GM19463 (cell line): ENCODE results near the gene ANKRD33B.
A peak's percentile ranks its signal among the peaks of the same experiment; 100 is the strongest.
"Not testable (repeated sequence)": the region's sequence is repeated elsewhere in the genome, so short reads cannot be mapped to it uniquely, and the experiment has no call there.

Source experiments
- ATAC-seq: cut with Tn5 transposase; IDR thresholded peaks from one replicate; pipeline ENCODE4 v1.9.1; 2021; ENCODE audit warnings: mild to moderate bottlenecking, moderate library complexity; ENCODE audit not compliant: unreplicated experiment

The ANKRD33B gene

GRCh38 chr5:10563945-10564837, at the start of gene ANKRD33B:
Gene ANKRD33B, plus strand, starts transcription at chr5:10564070. Its CDS starts 398 bp downstream, at chr5:10564468.
- ATAC-seq, result peak; percentile 52

- not testable (repeated sequence) for ATAC-seq
Observed at GRCh38 chr5:10514572-10514971, 49.3 kb upstream of the ANKRD33B start.

DNA sequence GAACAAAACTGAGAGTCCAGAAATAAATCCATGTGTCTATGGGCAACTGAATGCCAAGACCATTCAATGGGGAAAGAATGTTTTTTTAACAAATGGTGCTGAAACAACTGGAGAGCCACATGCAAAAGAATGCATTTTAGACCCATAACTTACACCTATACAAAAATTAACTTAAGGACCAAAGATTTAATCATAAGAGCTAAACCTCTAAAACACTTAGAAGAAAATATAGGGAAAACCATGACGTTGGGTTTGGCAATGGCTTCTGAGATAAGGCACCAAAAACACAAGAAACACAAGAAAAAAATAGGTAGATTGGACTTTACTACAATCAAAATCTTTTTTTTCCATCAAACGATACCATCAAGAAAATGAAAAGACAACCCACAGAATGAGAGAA, 48.4 kb upstream of the ANKRD33B start:
- no peak for ATAC-seq

DNA sequence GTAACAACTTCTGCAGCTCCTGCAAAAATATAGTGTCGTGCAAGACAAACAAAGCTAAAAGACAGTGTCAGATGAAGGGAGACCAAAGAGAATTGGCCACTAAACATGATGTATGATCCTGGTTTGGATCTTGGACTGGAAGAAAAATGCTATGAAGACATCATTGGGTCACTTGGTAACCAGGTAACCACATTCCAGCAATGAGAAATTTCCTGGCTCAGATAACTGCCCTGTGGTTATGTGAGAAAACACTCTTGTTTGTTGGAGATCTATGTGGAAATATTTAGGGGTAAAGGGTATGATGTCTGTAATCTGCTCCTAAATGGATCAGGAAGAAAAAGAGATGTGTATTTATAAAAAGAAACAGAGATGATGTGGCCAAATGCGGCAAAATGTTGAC, 45.5 kb upstream of the ANKRD33B start:
- ATAC-seq, result no peak

GRCh38 chr5:10519729-10520128, 44.1 kb upstream of the ANKRD33B start:
- ATAC-seq, result no peak

- no peak for ATAC-seq
Observed at GRCh38 chr5:10520706-10521105, 43.2 kb upstream of the ANKRD33B start.

GRCh38 chr5:10521466-10522223, 42.2 kb upstream of the ANKRD33B start:
- no peak for ATAC-seq

DNA sequence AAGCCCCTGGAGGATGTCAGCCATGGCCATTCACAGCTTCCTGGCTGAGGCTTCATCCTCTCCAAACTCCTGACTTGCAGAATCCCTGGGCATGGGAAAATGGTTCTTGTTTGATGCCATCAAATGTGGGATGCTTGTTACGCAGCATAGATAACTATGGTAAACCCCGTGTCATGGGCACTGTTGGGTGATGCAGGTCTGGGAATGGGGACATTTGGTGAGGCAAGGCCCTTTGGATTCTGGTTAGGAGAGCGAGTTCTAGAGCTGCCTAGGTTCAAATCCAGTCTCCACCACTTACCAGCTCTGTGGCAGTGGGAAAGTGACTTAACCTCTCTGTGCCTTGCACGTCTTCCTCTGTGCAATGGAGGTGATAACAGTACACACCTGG, 41.7 kb upstream of the ANKRD33B start:
- ATAC-seq, result no peak

DNA sequence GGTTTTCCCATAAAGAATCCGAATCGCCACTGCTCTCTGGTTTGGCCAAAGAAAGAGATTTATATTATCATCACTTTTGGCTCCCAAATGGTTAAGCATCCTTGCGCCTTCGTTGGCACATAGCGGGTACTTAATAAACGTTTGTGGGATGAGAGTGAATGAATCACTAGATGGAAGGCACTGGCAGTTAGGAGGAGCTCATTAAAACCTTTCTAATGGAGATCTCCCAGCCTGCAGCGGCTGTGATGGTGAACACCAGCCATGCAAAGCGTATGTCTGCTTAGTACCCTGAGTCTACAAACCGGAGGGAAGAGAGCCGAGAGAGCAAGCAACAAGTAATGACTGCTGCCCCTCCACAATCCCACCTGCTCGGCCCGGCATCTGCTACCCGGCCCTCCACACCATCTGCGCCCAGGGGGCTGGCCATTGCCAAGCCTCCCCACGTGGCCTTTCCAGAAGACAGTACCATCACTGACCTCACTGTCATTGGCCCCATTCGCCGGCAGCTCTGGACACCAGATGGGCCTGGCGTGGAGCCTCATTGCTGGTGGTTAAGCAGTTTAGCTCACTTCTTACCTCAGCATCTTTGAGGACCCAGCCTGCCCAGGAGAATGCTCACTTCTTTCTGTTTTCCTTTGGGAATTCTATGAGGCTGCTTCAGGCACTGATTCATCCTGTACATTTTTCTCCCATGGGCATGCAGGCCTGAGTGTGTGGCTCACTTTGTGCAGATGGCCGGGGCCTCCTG, 39.3 kb upstream of the ANKRD33B start:
- no peak for ATAC-seq

GRCh38 chr5:10525124-10525495, 38.8 kb upstream of the ANKRD33B start:
- peak; percentile 40 for ATAC-seq

GRCh38 chr5:10527281-10527950, 36.5 kb upstream of the ANKRD33B start:
- no peak for ATAC-seq

DNA sequence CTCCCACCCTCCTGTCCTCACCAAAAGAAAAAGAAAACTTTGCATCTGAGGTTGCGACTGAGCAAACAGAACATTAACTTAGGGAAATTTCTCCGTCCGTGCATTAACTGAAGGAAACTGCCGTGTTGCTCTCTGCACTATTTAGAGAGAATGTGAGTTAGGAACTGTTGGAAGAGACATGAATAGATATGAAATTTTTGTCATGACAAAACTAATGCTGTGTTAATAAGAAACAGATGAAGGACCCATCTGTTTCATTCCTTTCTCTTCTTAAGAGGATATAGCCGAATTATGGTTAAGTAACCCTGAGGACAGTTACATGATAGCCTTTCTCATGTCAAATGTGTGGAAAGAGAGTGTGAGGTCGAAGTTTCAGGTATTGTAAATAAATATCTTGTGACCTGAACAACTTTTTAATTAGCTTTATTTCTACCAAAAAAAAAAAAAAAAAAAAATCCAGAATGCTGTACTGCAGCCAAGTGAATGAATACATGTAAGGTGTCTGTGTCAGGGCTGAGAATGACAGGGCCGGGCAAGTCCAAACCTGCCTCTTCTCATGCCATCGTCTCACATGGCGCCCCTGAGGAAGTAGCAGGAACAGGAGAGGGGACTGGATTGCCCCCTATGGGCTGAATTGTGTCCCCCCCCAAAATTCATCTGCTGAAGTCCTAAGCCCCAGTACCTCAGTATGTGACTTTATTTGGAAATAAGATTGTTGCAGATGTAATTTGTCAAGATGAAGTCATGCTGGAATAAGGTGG, 35.6 kb upstream of the ANKRD33B start:
- ATAC-seq, result peak; percentile 41

- ATAC-seq, result no peak
Observed at GRCh38 chr5:10528827-10529226, 35.0 kb upstream of the ANKRD33B start.

- no peak for ATAC-seq
Observed at GRCh38 chr5:10530601-10531320, 33.1 kb upstream of the ANKRD33B start.

DNA sequence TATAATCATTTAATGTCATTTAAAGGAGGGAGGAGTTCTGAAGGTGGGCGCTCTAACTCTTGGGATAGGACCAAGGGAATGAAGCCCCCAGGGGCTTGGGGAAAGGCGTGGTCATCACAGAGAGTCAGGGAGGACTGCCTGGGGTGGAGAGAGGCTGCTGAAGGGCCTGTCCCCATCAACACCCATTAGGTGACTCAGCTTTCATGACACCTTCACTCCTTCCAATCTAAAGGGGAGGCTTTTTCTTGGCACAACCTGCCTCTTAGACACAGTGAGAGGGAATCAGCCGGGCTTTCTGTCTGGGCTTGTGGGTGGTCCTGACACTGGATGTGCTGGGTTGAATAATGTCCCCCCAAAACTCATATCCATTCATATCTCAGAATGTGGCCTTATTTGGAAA, 31.4 kb upstream of the ANKRD33B start:
- no peak for ATAC-seq

DNA sequence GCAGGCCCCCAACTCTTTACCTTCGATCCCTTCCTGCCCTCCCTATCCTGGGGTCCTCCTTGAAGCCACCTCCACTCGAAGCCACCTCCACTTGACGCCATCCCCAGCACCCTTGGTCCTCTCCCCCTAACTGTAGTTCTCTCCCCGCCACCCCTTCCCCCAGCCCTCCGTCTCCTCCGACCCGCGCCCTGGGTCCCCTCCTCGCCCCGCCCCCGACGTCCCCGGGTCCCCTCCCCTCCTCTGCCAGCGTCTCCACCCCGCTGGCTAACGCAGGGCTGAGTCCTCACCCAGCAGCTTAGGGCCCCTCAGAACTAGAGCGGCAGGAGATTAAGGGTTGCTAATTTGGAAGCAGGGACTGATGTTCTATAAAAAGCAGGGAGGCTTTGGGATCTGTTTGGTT, 30.6 kb upstream of the ANKRD33B start:
- no peak for ATAC-seq

GRCh38 chr5:10534561-10535530, 29.0 kb upstream of the ANKRD33B start:
- no peak for ATAC-seq

DNA sequence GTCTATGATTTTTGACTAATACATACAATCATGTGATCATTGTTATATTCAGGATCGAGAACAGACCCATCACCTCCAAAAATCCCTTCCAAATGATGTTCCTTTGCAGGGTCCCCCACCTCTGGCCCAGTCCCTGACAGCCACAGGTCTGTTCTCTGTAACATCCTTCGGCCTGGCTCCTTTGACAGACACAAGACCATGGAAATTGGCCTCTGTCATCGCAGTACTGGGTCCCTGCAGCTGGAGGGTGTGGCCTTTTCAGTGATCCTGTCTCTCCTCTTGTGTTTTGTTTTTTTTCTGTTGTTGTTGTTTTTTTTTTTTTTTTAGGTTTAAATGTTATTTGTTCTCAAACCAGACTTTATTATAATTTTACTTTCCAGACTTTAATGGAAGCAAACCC, 27.4 kb upstream of the ANKRD33B start:
- no peak for ATAC-seq
